OCI-LY3 (cell line): ENCODE results near the gene SAMHD1.

Experiments
- EZH2phosphoT487 ChIP-seq: fragments of 200-600 bp; shearing (Covaris generic); IDR thresholded peaks from 2 replicates; pipeline ENCODE4 v1.6.1; 2018; ENCODE audit warnings: antibody characterized with exemption, mixed run types, low read depth
- TF ChIP-seq, protein P1 (sequence below): fragments of 200-600, 300-600 bp; sonication (generic); IDR thresholded peaks from 2 replicates; pipeline ENCODE4 v1.5.1; 2014; ENCODE audit warnings: antibody characterized with exemption, low read length, low read depth

DNA sequence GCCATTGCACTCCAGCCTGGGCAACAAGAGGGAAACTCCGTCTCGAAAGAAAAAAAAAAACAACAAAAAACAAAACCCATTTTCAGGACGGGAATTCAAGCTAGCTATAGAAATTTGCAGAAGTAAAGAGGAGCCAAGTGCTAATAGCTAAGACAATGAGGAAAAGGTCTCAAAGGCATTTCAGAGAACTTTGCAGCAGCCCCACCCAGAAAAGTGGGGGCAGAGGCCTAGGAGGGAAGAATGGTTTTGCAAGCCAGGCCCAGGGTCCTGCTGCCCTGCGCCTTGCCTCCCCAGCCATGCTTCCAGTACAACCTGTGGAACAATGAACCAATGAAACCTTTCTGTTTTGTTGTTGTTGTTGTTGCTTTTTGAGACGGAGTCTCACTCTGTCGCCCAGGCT, 38.3 kb upstream of the SAMHD1 start:
- TF ChIP-seq, protein P1, sequence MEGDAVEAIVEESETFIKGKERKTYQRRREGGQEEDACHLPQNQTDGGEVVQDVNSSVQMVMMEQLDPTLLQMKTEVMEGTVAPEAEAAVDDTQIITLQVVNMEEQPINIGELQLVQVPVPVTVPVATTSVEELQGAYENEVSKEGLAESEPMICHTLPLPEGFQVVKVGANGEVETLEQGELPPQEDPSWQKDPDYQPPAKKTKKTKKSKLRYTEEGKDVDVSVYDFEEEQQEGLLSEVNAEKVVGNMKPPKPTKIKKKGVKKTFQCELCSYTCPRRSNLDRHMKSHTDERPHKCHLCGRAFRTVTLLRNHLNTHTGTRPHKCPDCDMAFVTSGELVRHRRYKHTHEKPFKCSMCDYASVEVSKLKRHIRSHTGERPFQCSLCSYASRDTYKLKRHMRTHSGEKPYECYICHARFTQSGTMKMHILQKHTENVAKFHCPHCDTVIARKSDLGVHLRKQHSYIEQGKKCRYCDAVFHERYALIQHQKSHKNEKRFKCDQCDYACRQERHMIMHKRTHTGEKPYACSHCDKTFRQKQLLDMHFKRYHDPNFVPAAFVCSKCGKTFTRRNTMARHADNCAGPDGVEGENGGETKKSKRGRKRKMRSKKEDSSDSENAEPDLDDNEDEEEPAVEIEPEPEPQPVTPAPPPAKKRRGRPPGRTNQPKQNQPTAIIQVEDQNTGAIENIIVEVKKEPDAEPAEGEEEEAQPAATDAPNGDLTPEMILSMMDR: no peak
- TF ChIP-seq EZH2phosphoT487: no peak
